ENCODE data around the gene PHF2.

The PHF2 gene

DNA sequence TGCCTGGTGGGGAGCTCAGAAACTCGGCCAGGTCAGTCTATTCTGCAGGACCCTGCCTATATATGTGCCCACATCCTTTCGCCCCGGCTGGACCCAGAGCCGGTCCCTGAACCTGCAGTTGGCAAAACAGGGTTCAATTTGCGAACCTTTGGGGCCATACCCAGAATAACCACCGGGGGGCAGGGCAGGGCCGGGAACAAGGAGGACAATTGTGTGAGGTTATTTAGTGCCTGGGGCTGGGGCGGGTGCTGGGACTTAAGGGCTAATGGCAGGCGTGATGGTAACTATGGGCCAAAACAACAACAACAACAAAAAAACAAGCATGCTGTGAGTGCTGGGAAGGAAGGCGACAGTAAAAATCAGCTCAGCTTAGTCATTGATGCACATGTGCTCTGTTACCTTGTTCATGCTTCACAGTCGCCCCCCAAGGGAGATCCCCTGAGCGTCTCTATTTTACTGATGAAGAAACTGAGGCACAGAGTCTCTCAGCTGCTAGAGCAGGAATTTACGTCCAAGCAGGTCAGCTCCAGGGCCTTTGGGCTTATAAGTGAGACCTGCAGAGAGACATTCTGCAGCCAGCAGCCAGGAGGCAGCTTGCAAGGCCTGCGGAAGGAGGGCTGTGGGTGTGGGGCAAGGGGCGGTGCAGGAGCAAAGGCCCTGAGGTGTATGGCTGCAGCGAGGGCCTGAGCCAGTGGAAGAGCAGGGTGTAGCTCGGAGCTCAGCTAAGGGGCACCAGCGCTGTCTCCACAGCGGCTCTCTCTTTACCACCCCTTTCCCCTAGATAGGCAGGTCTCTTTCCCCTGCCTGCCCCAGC lies 106.0 kb downstream of the PHF2 start:
- no peak for DNase-seq

DNA sequence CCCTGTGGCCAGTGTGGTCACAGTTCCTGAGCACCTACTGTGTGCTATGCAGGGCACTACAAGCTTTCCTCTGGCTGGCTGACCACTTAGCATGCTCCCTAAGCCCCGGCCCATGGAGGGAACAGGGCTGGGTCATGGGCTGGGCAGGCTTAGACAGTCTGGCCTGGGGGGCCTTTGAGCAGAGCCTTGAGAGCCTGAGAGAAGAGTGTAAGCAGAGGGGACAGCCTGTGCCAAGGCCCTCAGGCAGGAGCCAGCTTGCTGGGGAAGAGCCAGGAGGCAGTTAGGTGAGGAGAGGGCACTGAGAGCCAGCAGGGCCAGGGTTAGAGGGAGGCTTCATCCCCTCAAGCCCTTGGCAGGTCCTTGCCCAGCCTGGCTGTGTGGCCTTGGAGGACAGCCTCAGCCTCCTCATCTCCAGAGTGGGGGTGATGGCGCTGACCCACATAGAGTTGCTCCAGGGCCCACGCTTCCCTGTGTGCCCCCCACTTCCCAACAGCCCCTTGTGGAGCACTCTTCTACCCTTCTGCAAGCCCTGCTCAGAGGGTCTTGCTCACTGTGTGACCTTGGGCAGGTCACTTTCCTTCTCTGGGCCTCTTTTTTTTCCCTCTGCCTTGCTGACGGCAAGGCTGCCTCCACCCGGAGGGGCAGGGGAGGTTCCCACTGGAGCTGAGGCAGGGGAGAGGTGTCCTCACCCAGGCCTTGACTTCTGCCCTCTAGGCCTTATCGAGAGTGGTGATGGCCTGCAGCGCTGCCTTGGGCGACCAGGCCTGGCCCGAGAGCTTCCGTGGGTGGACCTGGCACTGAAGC lies 107.1 kb downstream of the PHF2 start:
- DNase-seq, result no peak

DNA sequence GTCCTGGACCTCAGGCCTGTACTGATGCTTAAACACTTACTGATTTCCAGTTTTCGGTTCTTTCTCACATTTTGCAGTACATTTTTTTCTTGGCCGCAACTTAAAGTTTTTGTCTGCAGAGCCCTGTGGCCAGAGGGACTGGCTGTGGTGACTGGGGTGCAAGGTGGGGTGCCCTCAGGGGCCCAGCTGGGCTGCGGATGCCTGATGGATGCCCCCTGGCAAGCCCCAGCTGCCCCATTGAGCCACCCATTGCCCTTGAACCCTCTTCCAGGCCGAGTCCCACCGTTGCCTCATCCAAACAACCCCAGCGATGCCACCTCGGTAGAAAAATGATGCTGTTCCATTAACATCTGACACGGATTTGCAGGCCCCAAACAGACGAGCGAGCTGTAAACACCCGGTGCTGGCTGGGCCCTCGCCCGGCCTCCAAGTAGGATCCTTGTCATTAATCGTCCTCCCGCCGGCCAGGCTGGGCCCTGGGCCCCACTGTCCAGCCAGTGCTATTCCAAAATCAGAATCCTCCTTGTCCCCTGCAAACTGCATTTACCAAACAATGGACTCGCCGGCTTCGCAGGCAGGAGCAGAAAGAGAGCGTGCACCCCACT lies 107.9 kb downstream of the PHF2 start:
- no peak for DNase-seq

DNA sequence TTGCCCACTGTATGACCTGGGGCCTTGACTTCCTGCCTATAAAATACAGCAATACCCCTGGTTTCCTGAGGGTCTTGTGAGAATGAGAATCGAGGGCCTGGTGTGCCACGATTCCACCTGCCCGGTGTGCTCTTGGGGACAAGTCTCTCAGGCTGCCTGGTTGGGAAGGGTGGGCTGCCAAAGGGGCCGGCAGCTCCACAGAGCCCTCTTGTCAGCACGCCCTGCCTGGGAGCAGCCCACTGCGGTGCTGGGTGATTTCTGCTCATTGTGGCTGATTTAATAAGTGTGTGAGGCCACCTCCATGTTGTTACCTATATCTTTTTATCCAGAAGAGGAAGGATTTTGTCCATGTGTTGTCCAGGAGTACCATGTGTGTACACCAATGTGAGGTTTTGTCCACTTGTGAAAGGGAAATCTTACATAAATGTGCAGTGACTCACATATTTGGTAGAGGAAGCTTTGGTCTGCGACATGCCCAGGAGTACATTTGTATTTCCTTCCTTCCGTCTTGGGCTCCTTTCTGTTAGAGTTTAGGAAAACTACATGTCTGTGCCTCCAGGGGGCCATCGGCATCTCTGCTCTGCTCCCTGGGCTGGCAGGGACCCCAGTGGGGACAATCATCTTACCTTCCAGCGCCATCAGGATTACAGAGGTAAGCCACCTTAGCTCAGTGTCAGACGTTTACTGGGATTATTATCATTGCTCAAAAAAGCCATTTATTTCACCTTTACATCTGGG lies 108.6 kb downstream of the PHF2 start:
- no peak for DNase-seq

DNA sequence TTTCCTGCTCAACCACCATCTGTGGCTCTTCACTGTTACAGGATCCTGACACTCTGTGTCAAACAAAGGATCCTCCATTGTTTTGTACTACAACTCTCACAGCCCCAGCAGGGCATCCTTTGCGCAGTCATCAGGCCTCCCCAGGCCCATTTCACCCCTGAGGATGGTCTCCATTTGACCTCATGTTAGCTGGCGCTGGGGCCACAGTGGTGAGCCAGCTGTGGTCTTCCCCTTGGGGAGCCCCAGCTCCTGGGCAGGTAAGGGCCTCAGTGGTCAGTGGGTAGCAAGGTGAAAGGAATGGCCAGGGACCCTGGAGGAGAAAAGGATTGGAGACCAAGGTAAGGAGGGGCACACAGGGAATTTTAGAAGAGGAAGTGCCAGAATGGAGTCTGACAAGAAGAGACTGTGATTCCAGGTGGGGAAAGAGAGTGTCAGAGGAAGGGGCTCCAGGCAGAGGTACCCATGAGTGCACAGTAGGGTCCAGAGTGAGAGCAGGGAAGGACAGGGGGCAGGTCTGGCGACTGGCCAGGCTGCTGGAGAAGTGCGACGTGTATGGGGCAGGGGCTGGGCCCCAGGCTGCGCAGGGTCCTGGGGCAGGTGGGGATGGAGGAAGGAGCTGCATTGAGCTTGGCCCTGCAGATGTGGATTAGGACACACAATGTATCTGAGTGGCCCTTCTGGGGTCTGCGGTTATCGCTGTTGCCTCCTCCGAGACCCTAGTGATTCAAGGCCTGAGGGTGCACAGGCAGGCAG lies 109.9 kb downstream of the PHF2 start:
- DNase-seq, result no peak

DNA sequence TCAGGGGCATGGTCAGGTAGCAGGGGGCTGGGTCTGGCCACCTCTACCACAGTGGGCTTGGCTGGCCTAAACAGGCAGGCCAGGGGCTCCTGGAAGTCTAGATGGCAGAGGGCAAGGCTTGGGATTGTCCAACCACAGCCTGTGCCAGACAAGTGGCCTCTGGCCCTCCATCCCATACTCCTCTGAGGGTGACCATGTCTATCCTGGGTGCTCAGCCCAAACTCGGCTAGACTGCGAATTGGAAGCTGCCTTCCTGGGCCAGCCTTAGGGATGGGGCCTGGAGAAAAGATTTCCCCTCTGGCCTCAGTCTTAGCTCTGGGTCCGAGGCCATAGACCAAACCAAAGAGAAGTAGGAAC lies 110.5 kb downstream of the PHF2 start:
- no peak for DNase-seq

DNA sequence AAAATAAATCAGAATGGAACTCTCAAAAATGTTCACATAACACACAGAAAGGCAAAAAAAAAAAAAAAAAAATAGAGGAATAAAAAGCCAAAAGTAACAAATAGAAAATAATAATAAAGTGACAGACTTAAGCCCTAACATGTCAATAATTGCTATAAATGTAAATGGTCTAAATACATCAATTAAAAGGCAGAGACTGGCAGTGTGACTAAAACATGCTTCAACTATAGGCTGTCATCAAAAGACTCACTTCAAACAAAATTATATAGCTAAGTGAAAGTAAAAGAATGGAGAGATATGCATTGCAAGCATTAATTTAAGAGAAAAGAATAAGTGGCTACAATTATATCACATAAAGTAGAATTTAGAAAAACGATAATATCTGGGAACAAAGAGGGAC lies 114.2 kb downstream of the PHF2 start:
- no peak for DNase-seq

DNA sequence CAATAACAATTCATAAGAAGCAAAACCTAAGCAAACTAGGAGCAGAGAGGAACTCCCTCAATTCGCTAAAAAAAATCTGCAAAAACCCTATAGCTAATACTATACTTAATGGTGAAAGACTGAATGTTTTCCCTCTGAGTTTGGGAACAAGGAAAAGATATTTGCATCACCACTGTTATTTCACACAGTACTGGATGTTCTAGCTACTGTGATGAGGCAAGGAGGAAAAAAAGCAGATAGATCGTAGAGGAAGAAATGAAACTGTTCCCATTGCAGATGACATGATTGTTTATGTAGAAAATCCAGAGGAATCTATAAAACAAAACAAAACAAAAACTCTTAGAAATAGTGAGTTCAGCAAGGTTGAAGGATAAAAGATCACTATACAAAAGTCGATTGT lies 116.7 kb downstream of the PHF2 start:
- no peak for DNase-seq

DNA sequence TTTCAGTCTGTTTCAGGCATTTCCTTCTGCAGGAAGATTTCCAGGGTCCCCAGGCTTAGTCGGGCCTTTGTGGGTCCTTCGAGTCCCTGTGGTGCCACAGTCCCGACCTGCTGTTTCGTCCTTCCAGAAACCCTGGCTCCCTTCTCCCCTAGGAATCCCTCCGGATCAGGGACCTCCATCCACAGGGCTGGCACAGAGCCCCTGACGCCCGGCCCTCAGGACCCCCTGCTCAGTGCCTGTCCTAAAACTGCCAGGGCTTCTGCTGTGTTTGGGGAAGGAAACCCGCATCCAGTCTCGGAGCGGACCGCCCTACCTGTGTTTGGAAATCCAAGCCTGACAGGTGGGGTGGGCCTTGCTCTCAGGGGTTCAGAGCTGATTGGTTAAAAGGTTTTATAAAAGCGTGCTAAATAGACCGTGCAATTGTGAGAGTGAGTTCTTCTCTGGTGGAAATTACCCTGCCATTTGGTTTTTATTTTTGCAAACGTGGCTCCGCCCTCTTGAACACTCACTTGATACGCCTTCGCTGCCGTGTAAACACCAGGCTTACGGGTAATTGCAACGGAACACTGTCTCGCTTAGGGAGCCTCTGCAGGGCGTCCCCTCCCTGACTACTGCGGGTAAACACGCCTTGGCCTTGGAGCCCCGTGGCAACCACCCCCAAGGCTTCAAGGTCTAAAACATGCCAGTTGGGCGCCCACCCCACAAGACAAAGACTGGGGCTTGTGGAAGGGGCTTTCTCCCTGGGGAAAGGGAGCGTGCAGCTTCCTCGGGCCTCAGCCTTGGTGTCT lies 121.2 kb downstream of the PHF2 start:
- DNase-seq, result no peak

DNA sequence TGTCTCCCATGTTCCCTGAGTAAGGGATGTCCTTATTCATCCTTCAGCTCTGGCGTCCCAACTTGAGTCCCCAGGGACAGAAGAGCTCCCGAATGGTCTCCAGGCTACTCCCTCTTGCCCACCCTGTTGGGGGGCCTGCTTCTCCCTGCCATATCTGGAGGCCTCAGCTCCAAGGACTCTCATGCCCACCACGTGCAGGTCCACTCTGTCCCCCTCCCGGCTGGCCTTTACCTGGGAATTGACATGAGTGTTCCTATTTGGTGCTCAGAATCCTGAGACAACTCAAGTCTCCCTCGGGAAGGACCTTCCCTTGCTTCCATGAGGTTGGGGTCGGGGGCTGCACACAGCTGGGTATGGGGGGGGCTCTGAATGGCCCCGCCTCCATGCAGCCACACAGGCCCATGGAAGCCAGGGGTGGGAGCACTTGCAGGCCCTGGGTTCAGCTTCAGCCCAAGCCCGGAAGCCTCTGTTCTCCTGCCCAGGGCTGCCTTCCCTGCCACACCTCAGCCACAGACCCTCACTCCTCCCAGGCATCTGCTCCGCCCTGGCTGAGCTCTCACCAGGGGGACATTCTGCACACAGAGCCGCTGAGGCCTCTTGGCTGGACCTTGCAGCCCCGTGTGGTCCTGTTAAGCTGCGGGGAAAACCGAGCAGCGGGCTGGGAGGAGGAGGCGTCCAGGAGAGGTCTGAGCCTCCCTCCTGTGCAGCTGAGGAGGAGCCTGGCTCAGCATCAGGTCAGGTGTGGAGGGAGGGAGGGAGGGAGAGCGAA lies 121.9 kb downstream of the PHF2 start:
- no peak for DNase-seq

DNA sequence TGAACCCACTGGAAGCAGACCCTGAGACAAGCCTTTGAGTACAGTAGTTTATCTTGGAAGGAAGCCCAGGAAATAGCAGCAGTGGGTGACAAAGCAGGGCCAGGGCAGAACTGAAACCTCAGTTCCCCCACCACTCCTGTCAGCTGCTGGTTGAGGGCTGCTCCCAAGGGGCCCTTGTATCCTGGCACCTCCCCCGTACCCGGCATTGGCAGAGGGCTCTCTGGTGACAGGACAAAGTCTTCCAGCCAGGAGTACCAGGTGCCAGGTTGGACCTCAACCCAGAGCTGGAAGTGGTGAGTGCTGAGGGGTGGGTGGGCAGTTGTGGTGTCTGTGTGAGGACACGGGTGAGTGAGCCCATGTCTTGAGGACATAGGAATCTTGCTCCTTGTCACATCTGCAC lies 123.3 kb downstream of the PHF2 start:
- no peak for DNase-seq

DNA sequence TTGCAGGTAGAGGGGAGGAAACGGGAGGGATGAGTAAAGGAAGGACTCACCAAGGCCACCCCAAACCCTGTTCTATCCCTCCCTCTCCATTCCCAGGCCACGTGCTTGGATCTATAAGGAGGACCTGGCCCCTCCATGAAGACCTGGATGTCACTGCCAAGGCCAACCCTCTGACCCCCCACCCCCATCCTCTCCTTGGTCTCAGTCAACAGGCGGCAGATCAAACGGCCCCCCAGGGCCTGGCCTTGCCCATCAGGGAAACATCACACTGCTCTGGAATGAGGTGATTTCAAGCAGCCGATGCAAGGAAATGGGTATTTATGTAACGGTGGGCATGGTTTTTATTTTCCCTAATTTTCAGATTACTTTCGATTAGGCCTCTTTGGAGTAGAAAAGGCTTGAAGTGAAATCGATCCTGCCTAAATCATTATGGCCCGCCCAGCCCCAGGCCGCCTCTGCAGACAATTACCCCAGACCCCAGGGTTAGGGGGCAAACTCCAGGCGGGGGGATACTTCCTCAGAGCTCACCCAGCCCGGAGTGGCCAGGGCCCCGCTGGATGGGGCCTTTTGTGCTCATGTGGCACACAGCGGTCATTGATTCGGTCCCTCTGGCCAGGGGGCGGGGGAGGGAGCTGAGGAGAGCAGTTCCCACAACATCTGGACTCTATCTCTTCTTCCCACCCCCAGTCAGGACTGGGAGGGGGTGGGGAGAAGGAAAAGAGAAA lies 125.3 kb downstream of the PHF2 start:
- no peak for DNase-seq

DNA sequence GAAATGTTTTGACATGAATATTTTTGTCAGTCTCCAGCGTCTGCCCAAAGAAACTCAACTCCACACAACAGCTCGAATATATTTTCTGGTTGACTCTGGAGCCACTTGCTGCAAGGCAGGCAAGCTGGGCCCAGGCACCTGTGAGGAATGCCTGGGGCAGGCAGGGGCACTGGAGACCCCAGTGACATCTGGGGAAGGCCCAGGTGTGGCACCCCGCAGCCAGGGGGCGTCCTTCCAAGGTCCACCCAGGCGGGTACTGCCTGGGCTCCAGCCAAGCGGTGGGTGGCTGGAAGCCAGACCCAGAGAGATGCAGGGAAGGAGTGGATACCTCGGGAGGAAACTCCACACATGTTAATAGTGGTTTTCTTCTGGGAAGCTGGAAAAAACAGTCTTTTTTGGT lies 125.9 kb downstream of the PHF2 start:
- no peak for DNase-seq

DNA sequence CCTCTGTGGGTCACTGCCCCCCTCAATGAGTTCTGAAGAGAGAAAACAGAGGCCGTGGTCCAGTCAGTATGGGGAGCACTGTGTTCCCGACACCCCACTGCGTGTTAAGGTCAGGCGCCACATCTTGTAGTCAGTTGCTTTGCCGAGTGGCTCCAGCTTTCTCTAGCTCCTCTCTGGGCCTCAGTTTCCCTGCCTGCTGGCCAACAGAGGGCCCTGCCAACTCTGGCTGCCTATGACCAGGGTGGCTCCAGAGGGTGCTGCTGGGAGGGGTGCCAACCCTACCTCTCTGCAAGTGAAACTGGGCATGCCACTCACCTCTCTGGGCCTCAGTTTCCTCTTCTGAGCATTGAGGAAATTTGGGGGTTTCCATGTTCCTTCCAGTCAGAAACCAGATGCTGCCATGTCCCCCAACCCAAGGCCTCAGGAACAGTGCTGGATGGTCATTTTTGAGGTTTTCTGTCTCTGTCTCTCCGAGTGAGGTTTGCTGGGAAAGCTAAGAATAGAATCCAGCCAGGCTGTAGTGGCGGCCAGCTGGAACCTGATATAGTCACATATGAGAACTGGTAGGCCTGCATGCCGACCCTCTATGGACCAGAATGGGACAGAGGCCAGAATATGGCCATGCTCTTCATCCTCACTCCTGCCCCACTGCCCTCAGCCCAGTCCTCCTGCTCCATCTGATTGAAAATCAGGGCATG lies 132.1 kb downstream of the PHF2 start:
- no peak for DNase-seq

DNA sequence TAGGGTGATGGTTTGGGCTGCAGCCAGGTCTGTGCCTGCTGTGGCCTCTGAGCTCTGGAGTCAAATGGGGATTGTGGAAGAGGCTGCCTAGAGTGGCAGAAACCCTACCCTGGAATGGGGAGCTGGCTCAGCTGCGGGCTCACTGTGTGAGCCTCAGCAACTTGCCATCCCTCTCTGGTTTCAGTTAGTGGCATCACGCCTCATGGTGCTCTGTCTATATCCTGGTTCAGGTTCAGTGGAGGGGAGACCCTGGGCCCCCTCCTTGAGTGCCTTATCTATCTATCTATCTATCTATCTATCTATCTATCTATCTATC lies 132.6 kb downstream of the PHF2 start:
- no peak for DNase-seq

DNA sequence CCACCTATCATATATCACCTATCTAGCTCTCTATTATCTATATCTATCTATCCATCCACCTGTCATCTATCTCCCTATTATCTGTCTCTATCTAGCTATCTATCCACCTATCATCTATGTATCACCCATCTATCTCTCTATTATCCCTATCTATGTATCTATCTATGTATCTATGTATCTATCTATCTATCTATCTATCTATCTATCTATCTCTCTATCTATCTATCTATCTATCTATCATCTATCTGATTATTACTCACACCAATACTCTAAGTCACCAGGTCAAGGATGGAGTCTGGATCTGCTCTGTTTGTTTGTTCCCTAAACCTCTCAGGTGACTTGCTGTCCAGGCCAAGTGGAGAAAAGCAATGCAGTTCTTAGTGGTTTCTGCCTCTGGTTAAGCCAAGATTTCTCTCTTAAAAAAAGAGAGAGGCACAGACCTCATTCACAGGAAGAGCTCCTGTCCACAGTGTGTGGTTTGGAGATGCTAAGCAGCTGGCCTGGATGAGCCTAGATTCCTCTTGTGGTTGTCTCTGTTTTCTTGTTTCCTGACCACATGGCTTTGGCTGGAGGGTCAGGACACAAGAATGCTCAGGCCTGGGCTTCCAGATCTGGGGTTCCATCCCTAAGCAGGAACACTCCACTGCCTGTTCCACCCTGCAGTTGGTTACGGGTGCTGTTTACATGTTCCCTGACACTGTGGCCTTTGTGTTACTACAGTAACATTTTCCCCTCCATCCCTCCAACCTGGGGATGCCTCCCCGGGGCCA lies 133.4 kb downstream of the PHF2 start:
- no peak for DNase-seq

DNA sequence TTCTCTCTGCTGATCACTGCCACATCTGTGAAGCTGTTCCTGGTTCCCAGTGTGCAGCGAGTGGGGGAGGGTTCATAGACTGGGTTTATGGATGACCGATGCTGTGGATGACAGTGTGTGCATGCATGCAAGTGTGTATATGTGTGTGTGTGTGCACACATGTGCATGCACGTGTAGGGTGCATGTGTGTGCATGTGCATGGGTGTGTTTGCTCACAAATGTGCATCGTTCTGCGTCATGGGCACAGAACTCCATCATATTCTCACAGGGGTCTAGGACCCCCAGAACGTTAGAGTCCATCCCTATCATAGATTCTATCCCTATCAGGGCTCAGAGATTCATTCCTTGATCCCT lies 134.0 kb downstream of the PHF2 start:
- no peak for DNase-seq

DNA sequence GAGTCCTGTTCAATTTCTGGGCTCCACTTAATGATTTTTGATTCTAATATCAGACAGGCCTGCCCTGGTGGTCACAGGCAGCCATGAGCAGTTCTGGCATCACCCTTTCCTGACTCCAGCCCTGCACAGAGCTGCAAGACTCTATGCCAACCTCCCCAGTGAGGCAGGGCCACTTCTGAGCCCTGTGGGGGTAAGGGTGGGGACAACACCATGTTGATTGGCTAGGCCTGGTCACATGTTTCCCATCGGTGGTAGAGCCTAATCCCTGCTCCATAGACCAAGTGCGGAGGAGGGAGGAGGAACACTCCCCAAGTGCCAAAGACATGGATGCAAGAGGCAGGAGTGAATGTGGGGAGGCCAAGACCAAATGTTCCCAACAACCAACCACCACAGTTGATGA lies 134.6 kb downstream of the PHF2 start:
- no peak for DNase-seq

DNA sequence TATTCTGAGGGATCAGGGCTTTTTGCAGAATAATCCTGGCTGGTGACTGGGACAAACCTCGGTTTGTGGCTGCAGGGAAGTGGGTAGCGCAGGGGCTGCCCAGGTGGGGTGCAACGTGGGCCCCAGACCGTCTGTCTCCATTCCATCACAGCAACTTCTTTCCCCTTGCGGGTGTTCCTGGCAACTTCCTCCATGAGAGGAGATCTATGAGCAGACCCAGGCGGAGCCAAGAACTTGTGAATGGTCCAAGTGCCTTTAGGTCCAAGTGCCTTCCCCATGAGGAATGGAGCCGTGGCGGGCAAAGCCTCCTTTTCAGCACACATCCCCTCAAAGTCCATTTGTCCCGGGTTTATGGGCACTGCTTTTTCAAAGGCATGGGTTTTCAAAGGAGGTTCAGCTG lies 136.5 kb downstream of the PHF2 start:
- DNase-seq, result no peak

All from GOT3 (cell line).